Measurements from ENCODE around the gene CAMK2D. TPM values are rescaled to one million over a fixed set of nuclear protein-coding genes. Genes with fewer than 3 reads are reported as not detected.

CAMK2D gene
- polyA plus RNA-seq, 3 donors, result 10.4 to 30.6 (median 19.6) TPM

DNA sequence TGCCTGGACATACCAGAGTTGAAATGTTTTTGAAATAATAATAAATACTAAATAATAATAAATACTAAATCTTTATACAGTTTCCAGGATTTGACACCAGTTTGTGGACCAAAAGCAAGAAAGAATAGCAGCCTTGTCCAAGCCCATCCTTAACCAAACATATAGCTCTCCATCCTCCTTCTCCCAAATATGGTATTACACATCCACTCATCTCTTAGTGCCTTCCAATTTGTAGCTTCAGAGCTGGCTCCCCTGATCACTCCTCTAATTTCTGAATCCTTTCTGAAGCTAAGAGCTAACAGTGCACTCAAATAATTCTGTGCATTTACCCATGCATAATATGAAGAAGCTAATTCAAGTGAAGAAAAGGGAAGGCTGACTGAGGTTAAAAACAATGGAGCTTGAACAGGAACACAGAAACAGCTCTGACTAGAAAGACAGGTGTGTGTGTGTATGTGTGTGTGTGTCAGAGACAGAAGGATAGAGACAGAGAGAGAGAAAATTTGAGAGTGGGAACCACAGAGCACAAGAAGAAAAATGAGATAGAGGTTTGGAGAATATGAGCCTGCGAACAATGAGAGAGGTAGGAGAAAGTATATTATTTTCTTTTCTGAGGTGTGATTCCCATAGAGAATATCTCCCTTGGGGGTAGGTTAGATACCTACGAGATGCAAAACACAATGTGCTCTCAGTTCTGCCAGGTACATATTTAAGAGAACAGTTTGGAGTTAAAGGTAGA, 123.5 kb downstream of the CAMK2D start:
- no peak overlapping the region for H3K4me2 ChIP-seq (replicated peaks; ENCODE audit: extremely low read depth, low read length, poor library complexity, severe bottlenecking)
- intact Hi-C loops (cut with micrococcal nuclease), result no loop called here
- H3K36me3 Mint-ChIP-seq, result no peaks in the 10 kb centered on the region
- WGBS (ENCODE audit: insufficient coverage), result 100% methylated on average over 1 of the region's 2 CpGs
- no peaks in the 10 kb centered on the region for H3K36me3 ChIP-seq (replicated peaks in 1 of 2; ENCODE audit: control insufficient read depth in 1 of 2, insufficient read depth in 2 of 2, low read length in 2 of 2)
- no peak overlapping the region for H3K4me3 Mint-ChIP-seq
- peak overlapping the region in 1 of 7 donors; percentile 28 for H3K27ac Mint-ChIP-seq
- TF ChIP-seq, protein P1, sequence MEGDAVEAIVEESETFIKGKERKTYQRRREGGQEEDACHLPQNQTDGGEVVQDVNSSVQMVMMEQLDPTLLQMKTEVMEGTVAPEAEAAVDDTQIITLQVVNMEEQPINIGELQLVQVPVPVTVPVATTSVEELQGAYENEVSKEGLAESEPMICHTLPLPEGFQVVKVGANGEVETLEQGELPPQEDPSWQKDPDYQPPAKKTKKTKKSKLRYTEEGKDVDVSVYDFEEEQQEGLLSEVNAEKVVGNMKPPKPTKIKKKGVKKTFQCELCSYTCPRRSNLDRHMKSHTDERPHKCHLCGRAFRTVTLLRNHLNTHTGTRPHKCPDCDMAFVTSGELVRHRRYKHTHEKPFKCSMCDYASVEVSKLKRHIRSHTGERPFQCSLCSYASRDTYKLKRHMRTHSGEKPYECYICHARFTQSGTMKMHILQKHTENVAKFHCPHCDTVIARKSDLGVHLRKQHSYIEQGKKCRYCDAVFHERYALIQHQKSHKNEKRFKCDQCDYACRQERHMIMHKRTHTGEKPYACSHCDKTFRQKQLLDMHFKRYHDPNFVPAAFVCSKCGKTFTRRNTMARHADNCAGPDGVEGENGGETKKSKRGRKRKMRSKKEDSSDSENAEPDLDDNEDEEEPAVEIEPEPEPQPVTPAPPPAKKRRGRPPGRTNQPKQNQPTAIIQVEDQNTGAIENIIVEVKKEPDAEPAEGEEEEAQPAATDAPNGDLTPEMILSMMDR (IDR thresholded peaks at IDR 0.05), result no peak
- no peaks in the 10 kb centered on the region for H3K9me3 Mint-ChIP-seq
- no peaks in the 10 kb centered on the region for H3K79me2 ChIP-seq (ENCODE audit: insufficient read depth, low read length)
- no peak overlapping the region for H3K27ac ChIP-seq (ENCODE audit: low read depth in 1 of 2, low read length in 2 of 2)
- H3K27me3 Mint-ChIP-seq (ENCODE audit: low read depth in 3 of 3), result peaks cover 0 to 4% (median 0%) of the 10 kb centered on the region in 3 donors
- H3K9me3 ChIP-seq (replicated peaks in 1 of 2; ENCODE audit: control insufficient read depth in 1 of 2, insufficient read depth in 1 of 2, low read length in 2 of 2), result no peaks in the 10 kb centered on the region
- DNase-seq, result no peak
- no peak overlapping the region for H3K9ac ChIP-seq (ENCODE audit: insufficient read depth, low read length, poor library complexity, severe bottlenecking)
- peaks cover 79% of the 10 kb centered on the region for H4K20me1 ChIP-seq (ENCODE audit: insufficient read depth, low read length)
- peaks cover 5 to 6% of the 10 kb centered on the region in 2 donors for H3K4me1 ChIP-seq (ENCODE audit: control insufficient read depth in 1 of 2, insufficient read depth in 2 of 2, low read length in 2 of 2)
- H3K27me3 ChIP-seq (ENCODE audit: control insufficient read depth in 2 of 2, insufficient read depth in 2 of 2, low read length in 2 of 2), result no peaks in the 10 kb centered on the region
- peaks cover 19% of the 10 kb centered on the region for H3K4me1 Mint-ChIP-seq
- H3K4me3 ChIP-seq (replicated peaks in 1 of 3; ENCODE audit: low read depth in 2 of 3, low read length in 3 of 3), result no peak overlapping the region
- H2AFZ ChIP-seq (ENCODE audit: insufficient read depth, low read depth, low read length, poor library complexity, severe bottlenecking), result no peak overlapping the region

DNA sequence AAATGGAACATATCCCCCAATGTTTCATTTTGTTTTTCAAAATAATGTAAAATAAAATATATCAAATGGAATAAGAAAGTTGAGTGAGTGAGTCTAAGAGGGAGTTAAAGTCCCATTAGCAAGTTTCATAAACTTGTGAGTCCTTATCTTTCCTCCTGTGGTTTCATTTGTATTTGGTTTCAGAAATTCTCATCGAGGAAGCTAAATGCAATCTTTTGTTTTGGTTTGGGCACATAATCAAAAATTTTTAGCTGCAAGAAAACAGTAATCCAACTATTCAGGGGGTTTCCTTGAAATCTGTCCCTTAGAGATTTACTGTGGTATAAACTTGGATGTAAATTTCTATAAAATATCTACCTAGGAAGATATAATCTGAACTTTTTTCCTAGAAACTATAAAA, 124.2 kb downstream of the CAMK2D start:
- no peak overlapping the region for H2AFZ ChIP-seq (ENCODE audit: insufficient read depth, low read depth, low read length, poor library complexity, severe bottlenecking)
- H3K9me3 ChIP-seq (replicated peaks in 1 of 2; ENCODE audit: control insufficient read depth in 1 of 2, insufficient read depth in 1 of 2, low read length in 2 of 2), result no peaks in the 10 kb centered on the region
- no peak overlapping the region for H3K27ac Mint-ChIP-seq
- no peak overlapping the region for H3K4me3 Mint-ChIP-seq
- H3K27me3 ChIP-seq (ENCODE audit: control insufficient read depth in 2 of 2, insufficient read depth in 2 of 2, low read length in 2 of 2), result no peaks in the 10 kb centered on the region
- H3K36me3 ChIP-seq (replicated peaks in 1 of 2; ENCODE audit: control insufficient read depth in 1 of 2, insufficient read depth in 2 of 2, low read length in 2 of 2), result no peaks in the 10 kb centered on the region
- peaks cover 5 to 6% of the 10 kb centered on the region in 2 donors for H3K4me1 ChIP-seq (ENCODE audit: control insufficient read depth in 1 of 2, insufficient read depth in 2 of 2, low read length in 2 of 2)
- no peak for DNase-seq
- H3K4me2 ChIP-seq (replicated peaks; ENCODE audit: extremely low read depth, low read length, poor library complexity, severe bottlenecking), result no peak overlapping the region
- no peaks in the 10 kb centered on the region for H3K79me2 ChIP-seq (ENCODE audit: insufficient read depth, low read length)
- peaks cover 19% of the 10 kb centered on the region for H3K4me1 Mint-ChIP-seq
- no CpG with 5 or more reads among the region's 1 CpG for WGBS (ENCODE audit: insufficient coverage)
- no peaks in the 10 kb centered on the region for H3K9me3 Mint-ChIP-seq
- H3K9ac ChIP-seq (ENCODE audit: insufficient read depth, low read length, poor library complexity, severe bottlenecking), result no peak overlapping the region
- no peaks in the 10 kb centered on the region for H3K36me3 Mint-ChIP-seq
- H3K27me3 Mint-ChIP-seq (ENCODE audit: low read depth in 3 of 3), result peaks cover 0 to 2% (median 0%) of the 10 kb centered on the region in 3 donors
- TF ChIP-seq, protein P1 (IDR thresholded peaks at IDR 0.05), result no peak
- no peak overlapping the region for H3K27ac ChIP-seq (ENCODE audit: low read depth in 1 of 2, low read length in 2 of 2)
- peaks cover 79% of the 10 kb centered on the region for H4K20me1 ChIP-seq (ENCODE audit: insufficient read depth, low read length)
- H3K4me3 ChIP-seq (replicated peaks in 1 of 3; ENCODE audit: low read depth in 2 of 3, low read length in 3 of 3), result no peak overlapping the region
- intact Hi-C loops (cut with micrococcal nuclease), result no loop called here

Measured in CD14-positive monocyte (primary cell).